VCaP (cell line): Measurements from ENCODE around the gene VCP.

Experiments
- H3K27ac ChIP-seq: fragments of 450-650 bp; 2 replicates; pipeline ENCODE4 v1.5.1; 2017
- TF ChIP-seq, protein P1 (sequence below): fragments of 450-650 bp; conservative IDR thresholded peaks from 2 replicates; pipeline ENCODE4 v1.5.1; 2017; ENCODE audit warnings: mild to moderate bottlenecking, moderate library complexity

Gene VCP

DNA sequence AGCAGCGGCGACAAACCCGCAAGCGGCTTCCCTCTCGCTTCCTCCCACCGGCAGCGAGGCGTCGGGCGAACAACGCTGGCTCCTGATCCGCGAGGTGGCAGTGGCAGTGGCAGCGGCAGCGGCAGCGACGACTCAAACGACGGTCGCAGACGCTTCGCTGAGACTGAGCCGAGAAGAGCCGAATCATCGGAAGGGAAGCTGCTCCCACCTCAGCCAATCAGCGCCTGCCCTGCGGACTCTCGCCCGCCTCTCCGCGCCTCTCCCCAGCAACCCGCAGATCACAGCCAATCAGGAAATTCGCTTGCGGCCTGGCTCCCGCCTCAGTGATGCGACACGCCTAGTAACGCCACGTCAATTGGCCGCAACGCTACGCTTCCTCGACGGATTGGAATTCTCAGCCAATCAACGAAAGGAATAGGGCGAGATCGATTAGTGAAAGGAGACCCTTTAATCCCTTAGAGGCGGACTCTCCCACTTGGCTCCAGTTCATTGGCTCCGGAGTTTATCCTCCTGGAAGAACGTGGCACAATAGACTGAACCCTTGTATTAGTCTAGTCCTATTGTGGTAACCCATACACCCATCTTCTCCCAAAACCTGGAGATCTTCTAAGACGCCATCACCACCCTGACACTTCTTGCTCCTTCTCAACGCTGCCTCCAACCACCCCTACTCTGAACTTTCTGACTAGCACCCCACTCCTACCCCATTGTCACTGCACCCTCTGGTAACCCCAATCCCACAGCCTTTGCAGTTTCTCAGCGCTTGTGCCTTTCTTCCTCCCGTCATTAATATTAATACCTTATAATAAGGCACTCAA is at the start of gene VCP:
VCP (minus strand) TSS at position 165 of the 818 bp plus-strand sequence. CDS start 272 bp downstream, outside the sequence.
- H3K27ac ChIP-seq, result peak within 1 kb of the TSS; percentile 100
- TF ChIP-seq, protein P1, sequence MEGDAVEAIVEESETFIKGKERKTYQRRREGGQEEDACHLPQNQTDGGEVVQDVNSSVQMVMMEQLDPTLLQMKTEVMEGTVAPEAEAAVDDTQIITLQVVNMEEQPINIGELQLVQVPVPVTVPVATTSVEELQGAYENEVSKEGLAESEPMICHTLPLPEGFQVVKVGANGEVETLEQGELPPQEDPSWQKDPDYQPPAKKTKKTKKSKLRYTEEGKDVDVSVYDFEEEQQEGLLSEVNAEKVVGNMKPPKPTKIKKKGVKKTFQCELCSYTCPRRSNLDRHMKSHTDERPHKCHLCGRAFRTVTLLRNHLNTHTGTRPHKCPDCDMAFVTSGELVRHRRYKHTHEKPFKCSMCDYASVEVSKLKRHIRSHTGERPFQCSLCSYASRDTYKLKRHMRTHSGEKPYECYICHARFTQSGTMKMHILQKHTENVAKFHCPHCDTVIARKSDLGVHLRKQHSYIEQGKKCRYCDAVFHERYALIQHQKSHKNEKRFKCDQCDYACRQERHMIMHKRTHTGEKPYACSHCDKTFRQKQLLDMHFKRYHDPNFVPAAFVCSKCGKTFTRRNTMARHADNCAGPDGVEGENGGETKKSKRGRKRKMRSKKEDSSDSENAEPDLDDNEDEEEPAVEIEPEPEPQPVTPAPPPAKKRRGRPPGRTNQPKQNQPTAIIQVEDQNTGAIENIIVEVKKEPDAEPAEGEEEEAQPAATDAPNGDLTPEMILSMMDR, result no peak; the same call in 1 of the 2 replicates

DNA sequence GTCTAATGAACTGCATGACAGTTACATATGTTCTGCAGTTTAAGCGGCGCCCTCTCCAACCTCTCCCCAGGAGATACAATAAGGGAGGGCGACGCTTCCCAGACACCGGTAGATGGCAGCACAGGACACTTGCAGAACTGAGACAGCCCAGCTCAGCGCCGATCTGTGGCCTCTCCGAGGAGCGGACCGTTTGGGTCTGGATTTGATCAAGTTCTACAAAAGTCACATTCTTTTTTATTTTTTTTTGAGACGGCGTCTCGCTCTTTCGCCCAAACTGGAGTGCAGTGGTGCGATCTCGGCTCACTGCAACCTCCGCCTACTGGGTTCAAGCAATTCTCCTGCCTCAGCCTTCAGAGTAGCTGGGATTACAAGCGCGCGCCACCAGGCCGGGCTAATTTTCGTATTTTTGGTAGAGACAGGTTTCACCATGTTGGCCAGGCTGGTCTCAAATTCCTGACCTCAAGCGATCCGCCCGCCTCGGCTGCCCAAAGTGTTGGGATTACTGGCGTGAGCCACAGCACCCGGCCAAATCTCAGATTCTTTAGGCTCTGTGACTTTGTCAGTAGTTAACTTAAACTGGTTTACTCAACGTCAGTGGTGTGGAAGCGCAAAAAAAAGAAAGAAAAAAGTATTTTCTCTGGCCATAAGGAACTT is 44.6 kb upstream of the VCP start:
- H3K27ac ChIP-seq, result peak overlapping the region; percentile 82
- TF ChIP-seq, protein P1, result peak; percentile 99

DNA sequence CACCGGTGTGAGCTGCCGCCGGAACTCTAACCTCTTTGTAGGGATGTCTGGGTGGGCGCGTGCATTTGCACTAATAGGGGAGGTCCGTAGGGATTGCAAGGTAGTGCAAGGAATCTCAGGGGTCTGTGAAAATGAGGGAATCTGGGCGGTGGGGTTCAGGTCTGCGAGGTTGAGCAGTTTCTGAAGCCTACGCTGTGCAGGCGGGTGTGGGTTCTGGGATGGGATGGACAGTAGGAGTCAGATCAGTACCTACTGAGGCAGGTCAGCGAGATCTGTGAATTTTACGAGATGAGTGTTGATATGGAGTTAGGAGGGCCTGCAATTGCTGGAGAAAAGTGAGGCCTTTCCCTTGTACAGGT is 44.1 kb upstream of the VCP start:
- peak overlapping the region; percentile 82 for H3K27ac ChIP-seq
- TF ChIP-seq, protein P1, result no peak

DNA sequence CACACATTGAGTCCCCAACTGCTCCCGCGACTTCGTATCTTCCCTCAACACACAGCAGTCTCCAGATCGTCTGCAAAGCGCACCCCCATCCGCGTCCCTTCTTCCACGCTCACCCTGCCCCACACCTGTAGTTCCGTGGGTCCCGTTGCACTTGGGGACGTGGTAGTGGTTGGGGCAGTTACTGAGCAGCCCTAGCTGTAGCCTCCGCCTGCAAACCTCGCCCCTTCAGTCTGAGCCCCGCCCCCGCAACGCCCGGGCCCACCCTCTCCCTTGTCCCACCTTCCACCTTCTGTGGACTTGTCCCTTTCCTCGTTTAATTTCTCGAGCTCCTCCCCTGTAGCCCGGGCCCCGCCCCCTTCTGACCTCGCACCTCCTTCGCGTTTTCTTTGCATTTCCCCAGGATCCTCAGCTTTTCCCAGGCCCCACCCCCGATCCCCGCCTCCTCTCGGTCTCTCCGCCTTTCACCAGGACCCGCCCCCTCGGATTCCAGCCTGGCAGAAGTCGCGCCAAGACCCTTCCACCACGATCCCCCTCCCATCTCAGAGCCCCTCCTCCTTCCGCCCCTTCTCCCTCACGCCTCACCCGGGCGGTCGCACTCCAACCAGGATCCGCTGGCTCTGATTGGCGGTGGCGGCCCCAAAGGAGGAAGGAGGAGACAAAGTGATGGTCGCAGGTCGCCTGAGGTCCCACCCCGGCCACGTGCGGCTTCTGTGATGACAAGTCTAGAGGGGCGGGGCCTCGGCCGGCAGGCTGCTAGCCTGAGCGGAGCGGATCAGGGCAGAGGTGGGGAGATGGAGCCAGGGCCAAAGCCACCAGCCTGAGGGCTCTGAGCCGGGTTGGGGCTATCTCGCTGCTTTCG is 43.5 kb upstream of the VCP start, which contains the start of gene ATOSB:
ATOSB (minus strand) TSS at position 183 of the 859 bp plus-strand sequence. CDS start 7,588 bp downstream, outside the sequence.
- H3K27ac ChIP-seq, result peak within 1 kb of the TSS; percentile 82
- TF ChIP-seq, protein P1, result no peak

DNA sequence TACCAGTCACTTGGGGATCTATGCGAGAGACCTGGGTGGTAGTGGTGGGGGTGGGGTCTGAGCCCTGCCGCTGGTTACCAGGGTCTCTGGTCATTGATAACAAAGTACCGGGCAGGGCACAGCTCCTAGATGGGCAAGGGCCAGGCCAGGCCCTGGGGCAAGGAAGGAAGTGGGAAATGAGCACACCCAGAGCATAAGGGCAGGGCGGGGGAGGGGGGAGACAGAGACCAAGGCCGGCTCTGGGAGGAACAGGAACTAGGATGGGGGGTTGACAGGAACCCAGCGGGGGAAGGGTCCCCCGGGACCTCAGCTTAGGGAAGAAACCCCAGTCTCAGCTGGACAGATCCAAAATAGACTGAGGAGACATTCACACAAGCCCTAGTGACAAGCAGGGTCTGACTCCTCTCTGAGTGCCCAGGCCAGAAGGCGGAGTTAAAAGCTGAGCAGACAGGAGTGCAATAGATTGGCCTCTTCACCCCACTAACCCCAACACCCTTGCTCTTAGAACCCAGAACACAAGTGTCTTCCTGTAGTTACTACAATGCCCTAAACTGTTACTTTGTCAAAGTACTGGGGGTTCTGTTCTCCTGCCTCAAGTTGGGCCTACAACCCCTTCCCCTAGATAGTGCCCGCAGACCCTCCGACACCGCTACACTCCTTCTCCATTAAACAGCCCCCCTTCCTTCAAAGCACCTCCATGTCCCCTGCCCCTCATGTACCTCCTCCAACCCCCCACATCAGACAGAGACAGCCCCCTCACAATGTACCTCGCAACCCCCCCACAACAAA is 42.6 kb upstream of the VCP start:
- TF ChIP-seq, protein P1, result no peak

DNA sequence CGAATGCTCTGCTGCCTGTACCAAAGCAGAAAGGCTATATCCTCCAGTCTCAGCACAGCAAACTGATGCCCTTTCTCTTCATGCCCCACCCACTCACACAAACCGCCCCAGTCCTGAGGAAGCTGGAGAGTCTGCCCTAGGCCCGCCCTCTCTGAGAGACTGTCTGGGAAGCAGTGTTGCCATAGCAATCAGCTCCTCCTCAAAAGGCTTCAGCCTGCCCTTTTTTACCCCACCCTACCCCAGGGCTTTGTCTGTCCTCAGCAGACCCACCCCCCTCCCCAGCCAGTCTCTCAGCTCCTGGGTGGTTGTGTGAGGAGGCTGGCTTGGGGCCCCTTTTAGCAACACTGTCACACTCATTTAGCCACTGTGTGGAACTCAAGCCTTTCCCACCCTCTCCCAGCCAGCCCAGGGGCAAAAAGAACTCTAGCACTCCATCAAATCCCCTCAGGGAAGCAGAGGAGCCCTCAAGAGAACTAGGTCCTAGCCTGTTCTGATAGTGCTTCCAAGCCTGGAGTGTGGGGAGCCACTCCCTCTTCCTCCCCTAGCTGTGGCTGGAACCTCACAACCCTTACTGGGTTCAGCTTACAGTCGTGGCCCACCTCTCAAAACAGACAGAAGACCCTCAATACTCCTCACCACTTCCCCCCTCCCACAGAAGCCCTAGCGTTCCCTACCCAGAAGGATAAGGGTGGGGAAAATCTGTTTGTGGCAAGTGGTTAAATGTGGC is 41.9 kb upstream of the VCP start:
- TF ChIP-seq, protein P1, result no peak
- peak overlapping the region; percentile 82 for H3K27ac ChIP-seq

More for the DNA sequence above, 42.6 kb upstream of the VCP start:
- H3K27ac ChIP-seq, result peak overlapping the region; percentile 82
